HUDEP-2 (cell line): ENCODE results near the gene ZNF296.

Source experiments
- DNase-seq, 76 experiments: peaks; one replicate each; lab custom pipeline; 2025; ENCODE audit not compliant: unreplicated experiment in 76 of 76; lab: John Stamatoyannopoulos, UW

ZNF296 gene

GRCh38 chr19:45032421-45032820, 43.9 kb downstream of the ZNF296 start:
- DNase-seq = no peak

GRCh38 chr19:45030825-45031224, 45.5 kb downstream of the ZNF296 start:
- DNase-seq = no peak

DNA sequence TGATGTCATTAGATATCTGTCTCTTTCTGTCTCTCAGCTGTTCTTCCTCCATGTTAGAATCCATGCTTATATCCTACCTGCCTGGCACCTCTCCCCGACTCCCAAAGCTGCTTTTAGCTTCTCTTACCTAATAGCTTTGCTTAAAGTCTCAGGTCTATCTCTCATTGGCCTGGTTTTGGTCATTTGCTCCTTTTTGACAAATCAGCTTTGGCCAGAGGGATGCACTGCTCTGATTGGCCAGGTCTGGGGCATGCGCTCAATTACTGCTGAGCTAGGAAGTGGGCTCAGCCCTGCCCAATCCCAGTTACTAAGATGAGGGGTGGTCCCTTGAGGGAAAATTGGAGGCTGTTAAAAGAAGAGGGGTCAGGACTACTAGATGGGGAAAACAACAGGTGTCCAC, 48.9 kb downstream of the ZNF296 start:
- DNase-seq = no peak

DNA sequence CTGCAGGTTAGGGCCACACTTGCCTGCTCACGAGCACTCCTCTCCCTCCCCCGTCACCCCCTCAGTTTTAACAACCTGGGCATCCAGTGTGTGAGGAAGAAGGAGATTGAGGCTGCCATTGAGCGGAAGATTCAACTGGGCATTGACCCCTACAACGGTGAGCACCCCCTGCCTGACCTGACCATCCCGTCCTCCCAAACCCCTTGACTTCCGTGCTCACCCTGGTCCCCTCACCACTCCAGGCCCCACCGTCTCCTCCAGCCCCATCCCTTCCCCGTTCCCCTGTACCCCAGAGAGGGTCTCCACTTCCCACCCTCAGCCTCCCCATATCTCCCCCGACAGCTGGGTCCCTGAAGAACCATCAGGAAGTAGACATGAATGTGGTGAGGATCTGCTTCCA, 51.0 kb downstream of the ZNF296 start:
- DNase-seq = no peak

DNA sequence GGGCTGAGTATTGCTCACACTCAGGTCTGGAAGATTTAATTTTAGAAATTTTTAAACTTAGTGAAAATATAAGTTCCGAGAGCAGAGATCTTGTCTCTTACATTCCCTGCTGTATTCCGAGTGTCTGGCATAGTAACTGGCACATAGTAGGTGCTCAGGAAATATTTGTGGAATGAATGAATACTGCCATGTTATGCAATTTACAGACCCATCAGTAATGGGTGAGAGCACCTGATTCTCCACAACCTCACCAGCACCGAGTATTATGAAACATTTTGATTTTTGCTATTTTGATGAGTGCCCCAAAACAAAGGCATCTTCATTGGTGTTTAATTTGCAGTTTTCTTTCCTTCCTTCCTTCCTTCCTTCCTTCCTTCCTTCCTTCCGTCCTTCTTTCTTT, 53.2 kb downstream of the ZNF296 start:
- no peak for DNase-seq

GRCh38 chr19:45021971-45022370, 54.3 kb downstream of the ZNF296 start:
- DNase-seq = no peak
